Right atrium auricular region (tissue), 2 donors: ENCODE data around the gene C3orf33. TPM values are rescaled to one million over a fixed set of nuclear protein-coding genes. Genes with fewer than 3 reads are reported as not detected.
"Not testable (repeated sequence)": the region's sequence is repeated elsewhere in the genome, so short reads cannot be mapped to it uniquely, and the experiment has no call there.

ENCODE experiments used
- DNase-seq: peaks from one replicate; pipeline ENCODE4 v3.0.0-alpha.2; 2019; ENCODE audit warnings: low spot score
- H3K27ac ChIP-seq, 2 donors: fragments of 200-600 bp; sonication (generic); 1 replicate in 1 of 2; 2 replicates in 1 of 2; pipeline ENCODE4 v1.5.1; 2016 to 2019
- H3K27me3 ChIP-seq, 2 donors: fragments of 200-600 bp; sonication (generic); one replicate each; pipeline versions ENCODE4 v1.5.1 to v1.6.0; 2017 to 2019
- H3K36me3 ChIP-seq: fragments of 200-600 bp; sonication (generic); one replicate; pipeline ENCODE4 v1.5.1; 2016
- H3K4me1 ChIP-seq, 2 donors: fragments of 200-600 bp; sonication (generic); one replicate each; pipeline versions ENCODE4 v1.5.1 to v1.6.0; 2017 to 2019
- H3K4me3 ChIP-seq, 2 donors: fragments of 200-600 bp; sonication (generic); 1 replicate in 1 of 2; 2 replicates in 1 of 2; pipeline ENCODE4 v1.5.1; 2017 to 2019; ENCODE audit warnings: mild to moderate bottlenecking in 1 of 2, moderate library complexity in 1 of 2
- H3K9me3 ChIP-seq, 2 donors: fragments of 200-600 bp; sonication (generic); one replicate each; pipeline ENCODE4 v1.5.1; 2019
- CTCF ChIP-seq, 2 donors: fragments of 200-600 bp; sonication (generic); IDR thresholded peaks; one replicate each; pipeline ENCODE4 v1.5.1; 2019; ENCODE audit warnings: antibody characterized with exemption in 2 of 2
- total RNA-seq, 2 donors: library from RNA; depleted of rRNA; stranded (reverse); fragments of >200 nt; gene quantifications; one replicate each; pipeline ENCODE4 v1.1.0, GENCODE V29; 2016

Gene C3orf33
- total RNA-seq, 2 donors from 2014 or later = 5.3 to 9.4 TPM

DNA sequence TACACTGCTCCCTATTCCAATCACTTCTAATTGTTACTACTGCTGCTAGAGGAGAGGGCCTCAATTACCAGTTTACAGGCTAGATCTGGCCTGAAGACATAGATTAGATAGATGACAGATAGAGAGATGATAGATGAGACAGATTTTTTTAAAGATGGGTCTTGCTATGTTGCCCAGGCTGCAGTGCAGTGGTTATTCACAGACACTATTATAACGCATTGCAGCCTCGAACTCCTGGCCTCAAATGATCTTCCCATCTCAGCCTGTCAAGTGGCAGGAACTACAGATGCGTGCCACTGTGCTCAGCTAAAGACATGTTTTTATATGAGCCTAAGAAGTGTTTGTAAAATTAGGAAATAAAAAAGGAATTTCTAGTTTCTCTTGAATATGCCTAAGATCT, 41.9 kb upstream of the C3orf33 start:
- TF ChIP-seq CTCF (IDR thresholded peaks at IDR 0.05) = no peak
- Histone ChIP-seq H3K27me3 (no peaks in the 10 kb centered on the region), H3K4me1 (peaks cover 0 to 63% of the 10 kb centered on the region in 2 donors), H3K36me3 (no peaks in the 10 kb centered on the region), H3K4me3 (no peak overlapping the region), H3K27ac (no peak overlapping the region), H3K9me3 (no peaks in the 10 kb centered on the region)
- no peak for DNase-seq

DNA sequence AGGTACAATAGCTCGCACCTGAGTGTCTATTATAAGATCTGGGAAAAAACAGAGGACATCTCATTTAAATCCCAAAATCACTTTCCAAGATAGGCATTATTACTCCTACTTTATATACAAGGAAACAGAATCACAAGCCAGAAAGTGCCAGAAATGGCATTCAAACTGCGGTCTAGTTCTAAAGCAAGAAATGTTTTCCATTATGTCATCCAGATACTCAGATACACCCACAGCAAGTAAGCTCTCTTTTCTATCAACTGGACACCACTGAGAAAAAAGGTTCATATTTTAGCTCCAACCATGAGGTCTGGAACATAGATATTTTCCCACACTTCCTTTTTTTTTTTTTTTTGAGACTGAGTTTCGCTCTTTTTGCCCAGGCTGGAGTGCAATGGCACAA, 40.0 kb upstream of the C3orf33 start:
- no peak for DNase-seq
- Histone ChIP-seq H3K27me3 (no peaks in the 10 kb centered on the region), H3K36me3 (no peaks in the 10 kb centered on the region), H3K27ac (no peak overlapping the region), H3K9me3 (no peaks in the 10 kb centered on the region), H3K4me3 (no peak overlapping the region), H3K4me1 (peaks cover 0 to 44% of the 10 kb centered on the region in 2 donors)
- no peak for TF ChIP-seq CTCF (IDR thresholded peaks at IDR 0.05)

DNA sequence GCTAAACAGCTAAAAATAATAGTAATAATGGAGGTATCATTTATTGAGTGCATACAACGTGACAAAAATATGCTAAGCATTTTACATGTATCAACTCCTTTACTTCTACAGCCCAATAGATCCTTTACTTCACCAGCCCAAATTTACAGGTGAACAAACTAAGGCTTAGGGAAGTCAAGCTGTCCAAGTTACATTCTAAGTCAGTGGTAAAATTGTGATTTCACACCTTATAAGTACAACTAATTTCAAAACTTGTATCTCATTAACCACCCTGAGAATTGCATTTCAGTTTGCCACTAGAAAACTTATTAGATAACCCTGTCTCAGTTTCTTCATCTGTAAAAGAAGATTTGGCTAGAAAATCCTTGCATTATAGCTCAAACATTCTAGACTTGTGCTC, 37.5 kb upstream of the C3orf33 start:
- TF ChIP-seq CTCF (IDR thresholded peaks at IDR 0.05) = no peak

DNA sequence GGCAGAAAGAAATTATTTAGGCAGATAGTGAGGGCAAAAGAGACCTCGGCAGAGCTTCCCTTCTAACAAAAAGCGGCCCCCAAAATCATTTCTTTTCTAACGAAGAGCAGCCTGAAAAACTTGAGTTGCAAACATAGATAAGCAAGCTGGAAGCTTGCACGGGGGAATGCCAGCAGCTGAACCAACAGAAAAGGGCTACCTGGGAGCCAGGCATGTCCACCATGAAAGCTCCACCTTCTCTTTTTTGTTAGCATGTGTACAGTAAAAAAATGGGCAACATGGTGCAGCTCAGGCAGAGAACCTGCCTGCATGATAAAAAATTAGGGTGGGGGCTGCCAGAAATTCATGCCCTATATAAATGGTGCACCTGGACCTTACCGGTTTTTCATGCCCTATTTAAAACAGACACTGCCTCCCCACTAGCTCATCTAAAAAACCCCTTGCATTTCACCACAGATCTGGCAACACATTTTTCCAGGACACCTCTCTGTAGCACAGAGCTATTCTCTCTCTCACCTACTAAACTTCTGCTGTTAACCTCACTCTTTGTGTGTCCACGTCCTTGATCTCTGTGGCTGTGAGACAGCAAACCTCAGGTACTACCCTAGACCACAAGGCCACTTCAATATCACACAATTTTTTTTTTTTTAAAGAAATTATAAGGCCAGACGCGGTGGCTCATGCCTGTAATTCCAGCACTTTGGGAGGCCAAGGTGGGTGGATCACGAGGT, 29.4 kb upstream of the C3orf33 start:
- H3K4me1 ChIP-seq = no peaks in the 10 kb centered on the region
- no peak overlapping the region for H3K27ac ChIP-seq
- H3K9me3 ChIP-seq = no peaks in the 10 kb centered on the region
- TF ChIP-seq CTCF (IDR thresholded peaks at IDR 0.05) = no peak
- peaks cover 9% of the 10 kb centered on the region for H3K36me3 ChIP-seq
- DNase-seq = no peak
- no peak overlapping the region for H3K4me3 ChIP-seq
- no peaks in the 10 kb centered on the region for H3K27me3 ChIP-seq

More for the DNA sequence above, 37.5 kb upstream of the C3orf33 start:
- Histone ChIP-seq H3K9me3 (no peaks in the 10 kb centered on the region), H3K4me3 (no peak overlapping the region), H3K36me3 (no peaks in the 10 kb centered on the region), H3K27ac (no peak overlapping the region), H3K27me3 (no peaks in the 10 kb centered on the region), H3K4me1 (peaks cover 0 to 21% of the 10 kb centered on the region in 2 donors)
- no peak for DNase-seq

DNA sequence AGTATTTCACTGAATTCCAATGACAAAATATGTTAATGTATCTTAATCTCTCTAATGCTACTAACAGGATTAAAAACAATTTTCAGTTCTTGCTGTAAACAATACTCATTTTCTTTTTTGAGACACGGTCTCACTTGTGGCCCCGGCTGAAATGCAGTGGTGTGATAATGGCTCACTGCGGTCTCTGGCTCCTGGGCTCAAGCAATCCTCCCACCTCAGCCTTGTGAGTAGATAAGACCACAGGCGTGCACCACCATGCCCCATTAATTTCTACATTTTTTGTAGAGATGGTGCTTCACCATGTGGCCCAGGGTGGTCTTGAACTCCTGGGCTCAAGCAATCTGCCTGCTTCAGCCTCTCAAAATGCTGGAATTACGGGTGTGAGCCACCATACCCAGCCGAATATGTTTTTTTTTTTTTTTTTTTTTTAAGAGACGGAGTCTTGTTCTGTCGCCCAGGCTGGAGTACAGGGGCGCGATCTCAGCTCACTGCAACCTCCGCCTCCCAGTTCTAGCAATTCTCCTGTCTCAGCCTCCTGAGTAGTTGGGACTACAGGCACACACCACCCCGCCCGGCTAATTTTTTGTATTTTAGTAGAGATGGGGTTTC, 22.5 kb upstream of the C3orf33 start:
- DNase-seq, H3K27ac ChIP-seq, H3K9me3 ChIP-seq, H3K4me1 ChIP-seq, H3K4me3 ChIP-seq, H3K27me3 ChIP-seq: not testable (repeated sequence)
- H3K36me3 ChIP-seq = peaks cover 17% of the 10 kb centered on the region

DNA sequence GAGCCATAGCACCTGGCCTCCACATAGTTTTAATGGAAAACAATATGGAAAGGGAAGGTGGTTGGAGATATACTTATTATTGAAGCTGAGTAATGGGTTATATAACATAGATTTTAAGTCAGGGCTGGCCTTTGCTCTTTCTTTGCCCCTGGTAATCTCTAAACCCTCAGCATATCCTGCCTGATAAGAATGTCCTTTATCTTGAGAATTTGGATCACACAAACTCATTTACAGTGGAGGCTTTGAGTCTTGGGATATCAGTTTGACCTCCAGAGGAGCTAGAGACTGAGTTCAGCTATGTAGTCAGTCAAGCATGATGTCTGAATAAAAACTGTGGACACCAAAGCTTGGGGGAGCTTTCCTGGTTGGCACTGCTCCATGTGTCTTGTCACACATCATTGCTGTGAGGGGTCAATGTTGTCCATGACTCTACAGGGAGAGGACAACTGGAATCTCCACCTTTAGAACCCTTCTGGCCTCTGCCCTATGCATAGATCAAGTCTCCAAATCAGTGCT, 9.0 kb upstream of the C3orf33 start:
- no peaks in the 10 kb centered on the region for H3K36me3 ChIP-seq
- H3K9me3 ChIP-seq = no peaks in the 10 kb centered on the region
- H3K4me3 ChIP-seq = no peak overlapping the region
- H3K4me1 ChIP-seq = no peaks in the 10 kb centered on the region
- TF ChIP-seq CTCF (IDR thresholded peaks at IDR 0.05) = no peak
- no peak for DNase-seq
- no peak overlapping the region for H3K27ac ChIP-seq
- no peaks in the 10 kb centered on the region for H3K27me3 ChIP-seq

DNA sequence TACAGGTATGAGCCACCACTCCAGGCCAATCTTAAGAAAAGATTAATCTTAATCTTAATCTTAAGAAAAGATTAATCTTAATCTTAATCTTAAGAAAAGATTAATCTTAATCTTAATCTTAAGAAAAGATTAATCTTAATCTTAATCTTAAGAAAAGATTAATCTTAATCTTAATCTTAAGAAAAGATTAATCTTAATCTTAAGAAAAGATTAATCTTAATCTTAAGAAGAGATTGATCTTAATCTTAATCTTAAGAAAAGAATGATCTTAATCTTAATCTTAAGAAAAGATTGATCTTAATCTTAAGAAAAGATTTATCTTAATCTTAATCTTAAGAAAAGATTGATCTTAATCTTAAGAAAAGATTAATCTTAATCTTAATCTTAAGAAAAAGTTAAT, 7.1 kb upstream of the C3orf33 start:
- not testable (repeated sequence) for H3K4me3 ChIP-seq, H3K9me3 ChIP-seq, H3K36me3 ChIP-seq, DNase-seq, H3K27me3 ChIP-seq, H3K27ac ChIP-seq, H3K4me1 ChIP-seq
